ENCODE measurements around the gene SNX5.

DNA sequence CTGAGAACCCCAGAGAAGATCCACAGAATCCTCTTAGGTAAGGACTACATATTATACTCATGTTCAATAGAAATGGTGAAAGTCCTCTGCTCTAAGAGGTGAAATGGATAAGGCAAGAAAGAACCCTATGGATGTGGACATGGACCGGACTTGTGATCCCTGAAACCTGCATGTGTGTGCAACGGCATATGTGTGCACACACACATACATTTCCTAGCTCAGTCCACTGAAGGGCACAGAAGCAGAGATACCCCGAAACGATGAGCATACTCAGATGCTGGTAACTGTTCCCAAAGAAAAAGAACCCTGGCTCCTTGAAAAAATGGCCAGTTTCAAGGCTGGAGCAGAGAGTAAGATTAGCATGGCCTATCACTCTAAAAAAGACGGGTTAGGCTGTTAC lies 22.6 kb downstream of the SNX5 start:
- TF ChIP-seq FOXK2 (IDR thresholded peaks at IDR 0.05) (no peak), ARNT (IDR thresholded peaks at IDR 0.05) (no peak), ELF4 (IDR thresholded peaks at IDR 0.05) (no peak), BHLHE40 (IDR thresholded peaks at IDR 0.05; ENCODE audit: borderline replicate concordance) (no peak), SP1 (IDR thresholded peaks at IDR 0.05) (no peak), FOXA1 (IDR thresholded peaks at IDR 0.05) (no peak), NFRKB (IDR thresholded peaks at IDR 0.05) (no peak)
